H9 (cell line): Measurements from ENCODE around the gene AIPL1. TPM values are rescaled to one million over a fixed set of nuclear protein-coding genes. Genes with fewer than 3 reads are reported as not detected.

Source experiments
- DNase-seq: peaks from one replicate; pipeline ENCODE4 v3.0.0-alpha.2; 2017
- H2AFZ ChIP-seq: one replicate; pipeline ENCODE4 v1.6.1; 2013; ENCODE audit warnings: mild to moderate bottlenecking, low read length, control low read depth, moderate library complexity
- H2AK5ac ChIP-seq: 2 replicates; pipeline ENCODE4 v1.6.1; 2013; ENCODE audit warnings: low read length, control low read depth, mixed read lengths; ENCODE audit not compliant: insufficient read length
- H2BK120ac ChIP-seq: one replicate; pipeline ENCODE4 v1.6.1; 2013; ENCODE audit warnings: low read depth, mild to moderate bottlenecking, low read length, control low read depth, inconsistent platforms; ENCODE audit not compliant: poor library complexity, severe bottlenecking
- H2BK12ac ChIP-seq: 2 replicates; pipeline ENCODE4 v1.6.1; 2013; ENCODE audit warnings: low read length, control low read depth, mixed read lengths, low read depth; ENCODE audit not compliant: insufficient read length
- H2BK15ac ChIP-seq: 2 replicates; pipeline ENCODE4 v1.6.1; 2013; ENCODE audit warnings: low read depth, low read length, control low read depth
- H2BK20ac ChIP-seq: one replicate; pipeline ENCODE4 v1.6.1; 2013; ENCODE audit warnings: low read depth, mild to moderate bottlenecking, low read length, control low read depth, inconsistent platforms; ENCODE audit not compliant: poor library complexity, severe bottlenecking
- H2BK5ac ChIP-seq: 2 replicates; pipeline ENCODE4 v1.6.1; 2013; ENCODE audit warnings: low read length, control low read depth, mixed read lengths; ENCODE audit not compliant: insufficient read length
- H3K14ac ChIP-seq: 2 replicates; pipeline ENCODE4 v1.6.1; 2013; ENCODE audit warnings: low read length, control low read depth; ENCODE audit not compliant: insufficient read depth
- H3K18ac ChIP-seq: 2 replicates; pipeline ENCODE4 v1.6.1; 2013; ENCODE audit warnings: low read depth, mild to moderate bottlenecking, mixed read lengths, low read length, control low read depth; ENCODE audit not compliant: insufficient read length
- H3K23ac ChIP-seq: 2 replicates; pipeline ENCODE4 v1.6.1; 2013; ENCODE audit warnings: low read length, control low read depth, mixed read lengths, low read depth; ENCODE audit not compliant: insufficient read length
- H3K23me2 ChIP-seq: 2 replicates; pipeline ENCODE4 v1.6.1; 2013; ENCODE audit warnings: low read depth, mild to moderate bottlenecking, mixed read lengths, low read length, control low read depth; ENCODE audit not compliant: insufficient read length, poor library complexity, severe bottlenecking
- H3K27ac ChIP-seq: 2 replicates; pipeline ENCODE4 v1.5.1; 2013; ENCODE audit warnings: low read length, control low read depth, mixed read lengths, low read depth; ENCODE audit not compliant: insufficient read length
- H3K27me3 ChIP-seq: 2 replicates; pipeline ENCODE4 v1.6.1; 2013; ENCODE audit warnings: low read length, control low read depth, inconsistent platforms; ENCODE audit not compliant: insufficient read depth
- H3K4ac ChIP-seq: 2 replicates; pipeline ENCODE4 v1.6.1; 2013; ENCODE audit warnings: low read depth, mild to moderate bottlenecking, control low read depth, inconsistent platforms, low read length, moderate library complexity
- H3K4me1 ChIP-seq: 2 replicates; pipeline ENCODE4 v1.6.1; 2013; ENCODE audit warnings: low read length, control low read depth, inconsistent platforms; ENCODE audit not compliant: insufficient read depth
- H3K4me2 ChIP-seq: 2 replicates; pipeline ENCODE4 v1.6.1; 2013; ENCODE audit warnings: low read length, control low read depth, mixed read lengths; ENCODE audit not compliant: insufficient read length, insufficient read depth
- H3K56ac ChIP-seq: 2 replicates; pipeline ENCODE4 v1.6.1; 2013; ENCODE audit warnings: low read depth, mild to moderate bottlenecking, mixed read lengths, low read length, control low read depth; ENCODE audit not compliant: insufficient read length
- H3K79me1 ChIP-seq: 2 replicates; pipeline ENCODE4 v1.6.1; 2013; ENCODE audit warnings: low read depth, mild to moderate bottlenecking, moderate library complexity, low read length, control low read depth, inconsistent platforms; ENCODE audit not compliant: insufficient read depth, poor library complexity, severe bottlenecking
- H3K79me2 ChIP-seq: 2 replicates; pipeline ENCODE4 v1.6.1; 2013; ENCODE audit warnings: low read length, control low read depth, inconsistent platforms; ENCODE audit not compliant: insufficient read depth
- H3K9ac ChIP-seq: 2 replicates; pipeline ENCODE4 v1.6.1; 2013; ENCODE audit warnings: low read length, control low read depth, mixed read lengths; ENCODE audit not compliant: insufficient read length; ENCODE audit errors: extremely low read depth
- H3K9me3 ChIP-seq: one replicate; pipeline ENCODE4 v1.6.1; 2013; ENCODE audit warnings: low read depth, low read length, inconsistent platforms; ENCODE audit not compliant: control insufficient read depth
- H3T11ph ChIP-seq: one replicate; pipeline ENCODE4 v1.6.1; 2013; ENCODE audit warnings: mild to moderate bottlenecking, low read length, control low read depth, inconsistent platforms
- H4K20me1 ChIP-seq: one replicate; pipeline ENCODE4 v1.6.1; 2013; ENCODE audit not compliant: control insufficient read depth, insufficient read length, insufficient read depth
- H4K5ac ChIP-seq: 2 replicates; pipeline ENCODE4 v1.6.1; 2013; ENCODE audit warnings: low read depth, mild to moderate bottlenecking, mixed read lengths, low read length, control low read depth; ENCODE audit not compliant: insufficient read length
- H4K8ac ChIP-seq: replicated peaks from 2 replicates; pipeline ENCODE4 v1.6.1; 2013; ENCODE audit warnings: low read length, control low read depth, mixed read lengths, low read depth; ENCODE audit not compliant: insufficient read length
- H4K91ac ChIP-seq: 2 replicates; pipeline ENCODE4 v1.6.1; 2013; ENCODE audit warnings: low read depth, mild to moderate bottlenecking, moderate library complexity, mixed read lengths, low read length, control low read depth; ENCODE audit not compliant: insufficient read length
- H3K27ac Mint-ChIP-seq, 3 experiments: 2 replicates in 2 of 3; 3 replicates in 1 of 3; pipeline ENCODE4 v1.8.0; 2020 to 2021; ENCODE audit warnings: mixed read lengths in 3 of 3, mild to moderate bottlenecking in 1 of 3, moderate library complexity in 1 of 3
- H3K27me3 Mint-ChIP-seq: 2 replicates; pipeline ENCODE4 v1.8.0; 2021; ENCODE audit warnings: low read depth, mild to moderate bottlenecking, moderate library complexity, mixed read lengths
- H3K36me3 Mint-ChIP-seq, 3 experiments: 2 replicates in 2 of 3; 3 replicates in 1 of 3; pipeline ENCODE4 v1.8.0; 2020 to 2021; ENCODE audit warnings: low read depth in 3 of 3, mixed read lengths in 3 of 3; ENCODE audit not compliant: insufficient read depth in 1 of 3
- H3K4me1 Mint-ChIP-seq, 2 experiments: 2 replicates each; pipeline ENCODE4 v1.8.0; 2020; ENCODE audit warnings: mixed read lengths in 2 of 2
- H3K4me3 Mint-ChIP-seq, 2 experiments: 2 replicates in 1 of 2; 3 replicates in 1 of 2; pipeline ENCODE4 v1.8.0; 2020 to 2021; ENCODE audit warnings: mild to moderate bottlenecking in 2 of 2, mixed read lengths in 2 of 2, moderate library complexity in 1 of 2
- H3K9me3 Mint-ChIP-seq, 2 experiments: 2 replicates in 1 of 2; 3 replicates in 1 of 2; pipeline ENCODE4 v1.8.0; 2020; ENCODE audit warnings: mild to moderate bottlenecking in 2 of 2, mixed read lengths in 2 of 2, moderate library complexity in 1 of 2
- WGBS: extraction: QIAGEN DNeasy Blood & Tissue Kit; methylation state at CpG from one replicate; pipeline ENCODE4 v1.1.7; 2013; ENCODE audit warnings: missing lambda C conversion rate, low lambda C conversion rate, mixed read lengths; ENCODE audit not compliant: insufficient read length; ENCODE audit errors: extremely low coverage; 5-methylcytosine and 5-hydroxymethylcytosine counted together
- total RNA-seq: library from RNA; stranded (reverse); gene quantifications from 2 replicates; pipeline ENCODE4 v1.2.1, GENCODE V29; 2021
- TF ChIP-seq, protein P1 (sequence below): fragments of 200-600 bp; sonication (generic); conservative IDR thresholded peaks from 3 replicates; pipeline ENCODE4 v1.8.0; 2021; ENCODE audit warnings: antibody characterized with exemption, mild to moderate bottlenecking

The AIPL1 gene
- total RNA-seq, 1 experiment from 2014 or later, result 0.57 TPM

DNA sequence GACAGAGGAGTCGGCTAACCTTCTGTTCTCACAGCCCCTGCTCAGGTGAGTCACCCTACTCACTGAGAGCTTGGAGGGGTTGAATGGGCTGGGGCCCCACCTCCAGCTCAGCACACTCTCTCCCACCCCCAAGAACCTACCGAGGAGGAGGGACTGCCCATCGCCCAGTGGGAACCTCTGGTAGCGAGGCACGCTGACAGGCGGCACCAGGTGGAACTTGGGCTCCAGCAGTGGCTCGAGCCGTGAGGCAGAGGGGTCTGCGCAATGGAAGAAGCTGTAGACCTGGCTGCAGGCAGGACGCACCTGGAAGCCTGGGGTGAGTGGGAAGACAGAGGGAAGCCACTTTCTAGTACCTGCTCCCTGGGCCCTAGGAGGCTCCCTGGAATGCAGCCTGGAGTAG, 37.6 kb upstream of the AIPL1 start:
- no peaks in the 10 kb centered on the region for H3K23me2 ChIP-seq
- H3K4ac ChIP-seq, result no peak overlapping the region
- H4K5ac ChIP-seq, result no peak overlapping the region
- H2BK120ac ChIP-seq, result no peak overlapping the region
- H4K91ac ChIP-seq, result no peak overlapping the region
- H3K23ac ChIP-seq, result no peak overlapping the region
- TF ChIP-seq, protein P1, sequence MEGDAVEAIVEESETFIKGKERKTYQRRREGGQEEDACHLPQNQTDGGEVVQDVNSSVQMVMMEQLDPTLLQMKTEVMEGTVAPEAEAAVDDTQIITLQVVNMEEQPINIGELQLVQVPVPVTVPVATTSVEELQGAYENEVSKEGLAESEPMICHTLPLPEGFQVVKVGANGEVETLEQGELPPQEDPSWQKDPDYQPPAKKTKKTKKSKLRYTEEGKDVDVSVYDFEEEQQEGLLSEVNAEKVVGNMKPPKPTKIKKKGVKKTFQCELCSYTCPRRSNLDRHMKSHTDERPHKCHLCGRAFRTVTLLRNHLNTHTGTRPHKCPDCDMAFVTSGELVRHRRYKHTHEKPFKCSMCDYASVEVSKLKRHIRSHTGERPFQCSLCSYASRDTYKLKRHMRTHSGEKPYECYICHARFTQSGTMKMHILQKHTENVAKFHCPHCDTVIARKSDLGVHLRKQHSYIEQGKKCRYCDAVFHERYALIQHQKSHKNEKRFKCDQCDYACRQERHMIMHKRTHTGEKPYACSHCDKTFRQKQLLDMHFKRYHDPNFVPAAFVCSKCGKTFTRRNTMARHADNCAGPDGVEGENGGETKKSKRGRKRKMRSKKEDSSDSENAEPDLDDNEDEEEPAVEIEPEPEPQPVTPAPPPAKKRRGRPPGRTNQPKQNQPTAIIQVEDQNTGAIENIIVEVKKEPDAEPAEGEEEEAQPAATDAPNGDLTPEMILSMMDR, result no peak
- H3K18ac ChIP-seq, result no peak overlapping the region
- H2BK5ac ChIP-seq, result no peak overlapping the region
- no peaks in the 10 kb centered on the region for H3K79me1 ChIP-seq
- H2BK20ac ChIP-seq, result no peak overlapping the region
- H3K27ac ChIP-seq, result no peak overlapping the region
- Mint-ChIP-seq H3K4me1 (peaks cover 35 to 46% of the 10 kb centered on the region in 2 experiments), H3K36me3 (no peaks in the 10 kb centered on the region; a peak in 2 of 7 replicates), H3K4me3 (no peak overlapping the region; a peak in 1 of 5 replicates), H3K27me3 (peaks cover 2% of the 10 kb centered on the region; the same call in 1 of the 2 replicates), H3K9me3 (no peaks in the 10 kb centered on the region; a peak in 1 of 5 replicates), H3K27ac (no peak overlapping the region; a peak in 2 of 7 replicates)
- no peak overlapping the region for H3K56ac ChIP-seq
- H4K8ac ChIP-seq, result no peak overlapping the region
- WGBS, result no CpG with 5 or more reads among the region's 10 CpGs
- DNase-seq, result no peak
- H3K27me3 ChIP-seq, result no peaks in the 10 kb centered on the region
- no peak overlapping the region for H2AFZ ChIP-seq
- H3K9me3 ChIP-seq, result no peaks in the 10 kb centered on the region
- H3K14ac ChIP-seq, result no peak overlapping the region
- no peak overlapping the region for H2BK15ac ChIP-seq
- H3K4me1 ChIP-seq, result no peaks in the 10 kb centered on the region
- H2BK12ac ChIP-seq, result no peak overlapping the region
- H3K4me2 ChIP-seq, result no peak overlapping the region
- H4K20me1 ChIP-seq, result no peaks in the 10 kb centered on the region
- no peaks in the 10 kb centered on the region for H3K79me2 ChIP-seq
- H3T11ph ChIP-seq, result no peak overlapping the region
- H2AK5ac ChIP-seq, result no peak overlapping the region
- H3K9ac ChIP-seq, result no peak overlapping the region
